GM19468 (cell line): ENCODE data around the gene TARDBP.
"Not testable (repeated sequence)": the region's sequence is repeated elsewhere in the genome, so short reads cannot be mapped to it uniquely, and the experiment has no call there.

ENCODE experiments used
- ATAC-seq: cut with Tn5 transposase; IDR thresholded peaks from one replicate; pipeline ENCODE4 v1.9.1; 2021; ENCODE audit warnings: mild to moderate bottlenecking, moderate library complexity, moderate number of reproducible peaks; ENCODE audit not compliant: unreplicated experiment; ENCODE audit errors: extremely low read depth

TARDBP gene

GRCh38 chr1:11040105-11040429 lies 27.6 kb downstream of the TARDBP start:
- ATAC-seq, result not testable (repeated sequence)

GRCh38 chr1:11041048-11041447 lies 28.6 kb downstream of the TARDBP start:
- ATAC-seq, result no peak

GRCh38 chr1:11042065-11042464 lies 29.6 kb downstream of the TARDBP start:
- no peak for ATAC-seq

GRCh38 chr1:11042995-11043874 lies 30.8 kb downstream of the TARDBP start:
- ATAC-seq, result no peak

- no peak for ATAC-seq
These were observed 31.8 kb downstream of the TARDBP start for GRCh38 chr1:11044086-11044848.

GRCh38 chr1:11044849-11045427 lies 32.5 kb downstream of the TARDBP start:
- ATAC-seq, result no peak

GRCh38 chr1:11045428-11046269 lies 33.2 kb downstream of the TARDBP start:
- no peak for ATAC-seq

- no peak for ATAC-seq
These were observed 33.8 kb downstream of the TARDBP start for GRCh38 chr1:11046270-11046566.

GRCh38 chr1:11046625-11047365 lies 34.3 kb downstream of the TARDBP start, which contains the start of gene MASP2:
TSS of gene MASP2 (minus strand) at chr1:11047239. CDS start at chr1:11047207, 32 bp downstream.
- no peak for ATAC-seq

- not testable (repeated sequence) for ATAC-seq
These were observed 38.7 kb downstream of the TARDBP start for GRCh38 chr1:11051121-11051520.

GRCh38 chr1:11051781-11052511 lies 39.5 kb downstream of the TARDBP start:
- ATAC-seq, result no peak

GRCh38 chr1:11052839-11053757 lies 40.6 kb downstream of the TARDBP start:
- ATAC-seq, result no peak

GRCh38 chr1:11053758-11054137 lies 41.3 kb downstream of the TARDBP start:
- ATAC-seq, result no peak

- no peak for ATAC-seq
These were observed 41.7 kb downstream of the TARDBP start for GRCh38 chr1:11054181-11054580.

GRCh38 chr1:11054666-11055065 lies 42.2 kb downstream of the TARDBP start:
- ATAC-seq, result no peak

GRCh38 chr1:11055676-11056075 lies 43.2 kb downstream of the TARDBP start:
- no peak for ATAC-seq

- ATAC-seq, result no peak
These were observed 44.0 kb downstream of the TARDBP start for GRCh38 chr1:11056504-11056903.

GRCh38 chr1:11057477-11057876 lies 45.0 kb downstream of the TARDBP start:
- ATAC-seq, result no peak
